Uterus (tissue), 4 donors: Measurements from ENCODE around the gene PTGES. TPM values are rescaled to one million over a fixed set of nuclear protein-coding genes. Genes with fewer than 3 reads are reported as not detected.
"Not testable (repeated sequence)": the region's sequence is repeated elsewhere in the genome, so short reads cannot be mapped to it uniquely, and the experiment has no call there.

Experiments
- DNase-seq, 2 donors: peaks; one replicate each; pipeline ENCODE4 v3.0.0-alpha.2; 2019 to 2020
- H3K27ac ChIP-seq, 2 donors: fragments of 200-600 bp; sonication (generic); 1 replicate in 1 of 2; 2 replicates in 1 of 2; pipeline ENCODE4 v1.5.1; 2016 to 2018
- H3K27me3 ChIP-seq, 2 donors: fragments of 200-600 bp; sonication (generic); one replicate each; pipeline ENCODE4 v1.5.1; 2018 to 2019; ENCODE audit warnings: control low read depth in 1 of 2
- H3K36me3 ChIP-seq, 2 donors: fragments of 200-600 bp; sonication (generic); one replicate each; pipeline ENCODE4 v1.5.1; 2019; ENCODE audit warnings: control low read depth in 1 of 2
- H3K4me1 ChIP-seq, 2 donors: fragments of 200-600 bp; sonication (generic); one replicate each; pipeline ENCODE4 v1.5.1; 2018 to 2019; ENCODE audit warnings: control low read depth in 1 of 2
- H3K4me3 ChIP-seq, 2 donors: fragments of 200-600 bp; sonication (generic); 1 replicate in 1 of 2; 2 replicates in 1 of 2; pipeline ENCODE4 v1.5.1; 2018 to 2019; ENCODE audit warnings: mild to moderate bottlenecking in 1 of 2
- H3K9me3 ChIP-seq, 2 donors: fragments of 200-600 bp; sonication (generic); one replicate each; pipeline ENCODE4 v1.5.1; 2019; ENCODE audit warnings: control low read depth in 1 of 2
- CTCF ChIP-seq, 4 experiments: fragments of 200-600 bp in 2 of 4; fragments of 450-650 bp in 2 of 4; sonication (generic) in 2 of 4; IDR thresholded peaks; one replicate each; pipeline ENCODE4 v1.5.1; 2016 to 2019; ENCODE audit warnings: antibody characterized with exemption in 4 of 4, mild to moderate bottlenecking in 2 of 4, moderate library complexity in 1 of 4
- POLR2A ChIP-seq, 2 donors: fragments of 450-650 bp; IDR thresholded peaks; one replicate each; pipeline ENCODE4 v1.6.1; 2016; ENCODE audit warnings: antibody characterized with exemption in 2 of 2, mild to moderate bottlenecking in 1 of 2, moderate library complexity in 1 of 2
- intact Hi-C: fragments of 100-400 bp; cut with DNase I; formaldehyde crosslinking; loops from one replicate; pipeline ENCODE4 v1.15.1; 2023; ENCODE audit warnings: low total_unique reads
- total RNA-seq, 4 donors: library from RNA; depleted of rRNA in 3 of 4; stranded (reverse); fragments of >200 nt in 3 of 4; gene quantifications; one replicate each; pipeline versions ENCODE4 v1.1.0 to v1.2.4, GENCODE V29; 2014 to 2023
- donor health status: DM: yes; HTN: yes; CAD: no.

The PTGES gene
- total RNA-seq, 4 donors from 2014 or later, result 1.3 to 7.5 (median 4.2) TPM; not detected in 1

GRCh38 chr9:129770741-129771140 lies 17.9 kb upstream of the PTGES start:
- intact Hi-C loops, result no loop called here
- H3K4me1 ChIP-seq, result no peaks in the 10 kb centered on the region

GRCh38 chr9:129769669-129770068 lies 16.8 kb upstream of the PTGES start:
- Histone ChIP-seq H3K27me3 (no peaks in the 10 kb centered on the region), H3K4me3 (no peak overlapping the region), H3K9me3 (no peaks in the 10 kb centered on the region), H3K27ac (no peak overlapping the region), H3K36me3 (no peaks in the 10 kb centered on the region), H3K4me1 (no peaks in the 10 kb centered on the region)
- DNase-seq, result no peak
- TF ChIP-seq CTCF (IDR thresholded peaks at IDR 0.05) (no peak), POLR2A (IDR thresholded peaks at IDR 0.05) (no peak)
- intact Hi-C loops, result no loop called here

More at GRCh38 chr9:129770741-129771140, 17.9 kb upstream of the PTGES start:
- Histone ChIP-seq H3K27me3 (no peaks in the 10 kb centered on the region), H3K27ac (no peak overlapping the region), H3K9me3 (no peaks in the 10 kb centered on the region), H3K36me3 (no peaks in the 10 kb centered on the region), H3K4me3 (no peak overlapping the region)
- TF ChIP-seq POLR2A (IDR thresholded peaks at IDR 0.05) (no peak), CTCF (IDR thresholded peaks at IDR 0.05) (no peak)
- no peak for DNase-seq

GRCh38 chr9:129768486-129768885 lies 15.6 kb upstream of the PTGES start:
- H3K4me1 ChIP-seq, result no peaks in the 10 kb centered on the region
- DNase-seq, result no peak
- no peaks in the 10 kb centered on the region for H3K27me3 ChIP-seq
- H3K27ac ChIP-seq, result no peak overlapping the region
- TF ChIP-seq CTCF (IDR thresholded peaks at IDR 0.05) (no peak), POLR2A (IDR thresholded peaks at IDR 0.05) (no peak)
- no peaks in the 10 kb centered on the region for H3K36me3 ChIP-seq
- intact Hi-C loops, result no loop called here
- H3K4me3 ChIP-seq, result no peak overlapping the region
- H3K9me3 ChIP-seq, result no peaks in the 10 kb centered on the region

GRCh38 chr9:129765764-129766317 lies 13.0 kb upstream of the PTGES start:
- no peaks in the 10 kb centered on the region for H3K9me3 ChIP-seq
- no peaks in the 10 kb centered on the region for H3K36me3 ChIP-seq
- H3K4me1 ChIP-seq, result no peaks in the 10 kb centered on the region
- DNase-seq, result no peak
- H3K27ac ChIP-seq, result no peak overlapping the region
- H3K27me3 ChIP-seq, result no peaks in the 10 kb centered on the region
- H3K4me3 ChIP-seq, result no peak overlapping the region
- TF ChIP-seq POLR2A (IDR thresholded peaks at IDR 0.05) (no peak), CTCF (IDR thresholded peaks at IDR 0.05) (no peak)
- intact Hi-C loops, result no loop called here

GRCh38 chr9:129762985-129763926 lies 10.4 kb upstream of the PTGES start:
- H3K36me3 ChIP-seq, result no peaks in the 10 kb centered on the region
- TF ChIP-seq POLR2A (IDR thresholded peaks at IDR 0.05), result no peak
- no peak for TF ChIP-seq CTCF (IDR thresholded peaks at IDR 0.05)
- no peaks in the 10 kb centered on the region for H3K4me1 ChIP-seq
- H3K27ac ChIP-seq, result peak overlapping the region; percentile 46 to 80
- DNase-seq, result peak; percentile 68 to 72
- H3K4me3 ChIP-seq, result no peak overlapping the region
- no peaks in the 10 kb centered on the region for H3K27me3 ChIP-seq
- intact Hi-C loops, result no loop called here
- H3K9me3 ChIP-seq, result no peaks in the 10 kb centered on the region

GRCh38 chr9:129762370-129762984 lies 9.6 kb upstream of the PTGES start:
- peak overlapping the region; percentile 46 to 80 for H3K27ac ChIP-seq

More at GRCh38 chr9:129762370-129762984, 9.6 kb upstream of the PTGES start:
- H3K4me3 ChIP-seq, H3K36me3 ChIP-seq, H3K27me3 ChIP-seq, intact Hi-C loops, H3K9me3 ChIP-seq, H3K4me1 ChIP-seq: not testable (repeated sequence)
- DNase-seq, result peak; percentile 52 to 54
